BE2C (cell line): ENCODE results near the gene STC2.

Experiments
- DNase-seq: peaks from one replicate; pipeline ENCODE4 v3.0.0-alpha.2; 2020
- H3K27me3 ChIP-seq: fragments of 250-450 bp; sonication (Bioruptor Pico); 2 replicates; pipeline ENCODE4 v1.5.1; 2020; ENCODE audit warnings: mild to moderate bottlenecking
- H3K36me3 ChIP-seq: fragments of 250-450 bp; sonication (Bioruptor Pico); 2 replicates; pipeline ENCODE4 v1.5.1; 2020; ENCODE audit warnings: mild to moderate bottlenecking
- H3K4me1 ChIP-seq: fragments of 250-450 bp; sonication (Bioruptor Pico); 2 replicates; pipeline ENCODE4 v1.5.1; 2020
- H3K4me3 ChIP-seq: 2 replicates; pipeline ENCODE4 v1.5.1; 2011; ENCODE audit warnings: low read depth, low read length
- H3K9me3 ChIP-seq: fragments of 250-450 bp; sonication (Bioruptor Pico); 2 replicates; pipeline ENCODE4 v1.5.1; 2020
- TF ChIP-seq, protein P1 (sequence below): IDR thresholded peaks from 2 replicates; pipeline ENCODE4 v1.5.1; 2012; ENCODE audit warnings: mild to moderate bottlenecking, low read depth, low read length

Gene STC2

GRCh38 chr5:173294673-173295320, 33.4 kb downstream of the STC2 start:
- H3K4me1 ChIP-seq, result peaks cover 12% of the 10 kb centered on the region
- H3K27me3 ChIP-seq, result peaks cover 5% of the 10 kb centered on the region; the same call in 1 of the 2 replicates
- TF ChIP-seq, protein P1, sequence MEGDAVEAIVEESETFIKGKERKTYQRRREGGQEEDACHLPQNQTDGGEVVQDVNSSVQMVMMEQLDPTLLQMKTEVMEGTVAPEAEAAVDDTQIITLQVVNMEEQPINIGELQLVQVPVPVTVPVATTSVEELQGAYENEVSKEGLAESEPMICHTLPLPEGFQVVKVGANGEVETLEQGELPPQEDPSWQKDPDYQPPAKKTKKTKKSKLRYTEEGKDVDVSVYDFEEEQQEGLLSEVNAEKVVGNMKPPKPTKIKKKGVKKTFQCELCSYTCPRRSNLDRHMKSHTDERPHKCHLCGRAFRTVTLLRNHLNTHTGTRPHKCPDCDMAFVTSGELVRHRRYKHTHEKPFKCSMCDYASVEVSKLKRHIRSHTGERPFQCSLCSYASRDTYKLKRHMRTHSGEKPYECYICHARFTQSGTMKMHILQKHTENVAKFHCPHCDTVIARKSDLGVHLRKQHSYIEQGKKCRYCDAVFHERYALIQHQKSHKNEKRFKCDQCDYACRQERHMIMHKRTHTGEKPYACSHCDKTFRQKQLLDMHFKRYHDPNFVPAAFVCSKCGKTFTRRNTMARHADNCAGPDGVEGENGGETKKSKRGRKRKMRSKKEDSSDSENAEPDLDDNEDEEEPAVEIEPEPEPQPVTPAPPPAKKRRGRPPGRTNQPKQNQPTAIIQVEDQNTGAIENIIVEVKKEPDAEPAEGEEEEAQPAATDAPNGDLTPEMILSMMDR, result no peak
- DNase-seq, result no peak
- H3K9me3 ChIP-seq, result no peaks in the 10 kb centered on the region
- H3K4me3 ChIP-seq, result peak overlapping the region; percentile 53
- no peaks in the 10 kb centered on the region for H3K36me3 ChIP-seq

GRCh38 chr5:173293817-173294672, 34.2 kb downstream of the STC2 start:
- H3K36me3 ChIP-seq, result no peaks in the 10 kb centered on the region
- peaks cover 12% of the 10 kb centered on the region for H3K4me1 ChIP-seq
- H3K9me3 ChIP-seq, result no peaks in the 10 kb centered on the region
- TF ChIP-seq, protein P1, result peak; percentile 93
- DNase-seq, result peak; percentile 80
- peak overlapping the region; percentile 53 for H3K4me3 ChIP-seq
- H3K27me3 ChIP-seq, result peaks cover 5% of the 10 kb centered on the region; the same call in 1 of the 2 replicates

DNA sequence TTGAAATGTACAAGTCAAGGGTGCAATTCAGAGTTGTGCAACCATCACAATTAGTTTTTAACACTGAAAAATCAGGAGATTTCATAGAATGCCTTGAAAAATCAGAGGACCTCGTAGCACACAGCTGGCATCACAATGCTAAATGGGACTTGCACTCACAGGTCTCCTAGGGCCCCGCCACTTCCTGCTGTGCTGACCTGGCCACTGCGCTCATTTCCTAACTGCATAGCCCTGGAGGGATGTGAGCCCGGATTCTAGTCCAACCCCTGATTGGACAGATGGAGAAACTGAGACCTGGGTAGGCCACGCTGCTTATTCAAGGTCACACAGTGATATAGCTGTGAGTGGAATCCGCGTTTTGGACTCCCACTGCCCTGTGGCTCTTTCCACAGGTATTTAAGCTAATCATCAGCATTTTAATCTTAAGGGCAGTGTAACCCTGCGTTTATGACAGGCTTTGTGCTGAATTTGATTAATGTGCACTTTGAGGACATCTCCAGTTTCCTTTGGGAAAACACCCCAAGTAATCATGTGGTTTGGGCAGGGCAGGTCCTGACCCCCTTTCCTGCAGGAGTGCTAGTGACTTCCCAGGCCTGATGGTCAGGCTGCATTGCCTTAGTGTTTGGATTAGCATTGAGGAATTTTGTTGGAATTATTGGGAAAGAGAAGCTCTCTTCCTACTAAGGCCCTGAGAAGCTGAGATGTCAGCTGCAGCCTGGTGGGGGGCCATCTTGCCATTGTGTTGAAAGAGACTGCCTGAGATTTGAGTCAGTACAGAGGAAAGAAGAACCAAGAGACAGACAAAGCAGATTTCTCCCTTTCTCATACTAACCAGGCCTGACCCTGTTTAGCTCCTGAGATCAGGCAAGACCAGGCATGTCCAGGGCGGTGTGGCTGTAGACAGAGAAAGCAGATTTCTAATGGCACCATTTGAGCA, 36.2 kb downstream of the STC2 start:
- peaks cover 12% of the 10 kb centered on the region for H3K4me1 ChIP-seq
- TF ChIP-seq, protein P1, result no peak
- DNase-seq, result no peak
- no peaks in the 10 kb centered on the region for H3K9me3 ChIP-seq
- no peak overlapping the region for H3K4me3 ChIP-seq
- peaks cover 8% of the 10 kb centered on the region for H3K27me3 ChIP-seq
- H3K36me3 ChIP-seq, result no peaks in the 10 kb centered on the region

DNA sequence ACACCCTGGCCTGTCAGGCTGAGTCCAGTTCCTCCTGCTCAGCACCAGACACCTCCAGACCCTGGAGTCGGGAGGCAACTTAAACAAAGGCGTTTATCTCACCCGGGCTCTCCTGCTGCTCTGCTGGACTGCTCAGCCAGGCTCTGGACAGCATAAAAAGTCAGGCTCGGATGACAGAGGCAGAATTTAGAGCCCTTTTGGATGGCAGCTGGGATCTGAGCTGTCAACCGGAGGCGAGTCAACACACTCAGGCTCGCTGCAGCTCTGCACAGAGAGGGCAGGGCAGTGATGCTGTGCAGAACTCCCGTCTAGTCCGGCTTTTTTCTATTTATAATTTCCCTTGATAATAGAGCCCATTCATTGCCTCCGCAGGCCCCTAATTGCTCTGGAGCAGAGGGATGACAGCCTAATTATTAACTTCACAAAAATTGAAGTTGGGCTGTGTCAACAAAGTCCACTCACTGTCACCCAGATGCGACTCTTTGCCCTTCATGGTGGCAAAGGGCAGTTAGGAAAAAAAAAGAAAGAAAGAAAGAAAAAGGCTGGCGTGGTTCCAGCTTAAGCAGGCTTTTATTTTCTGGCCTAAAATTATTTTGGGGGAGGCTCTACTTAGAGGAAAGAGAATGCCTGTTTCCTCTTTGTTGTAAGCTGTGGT, 37.6 kb downstream of the STC2 start:
- peak; percentile 55 for DNase-seq
- TF ChIP-seq, protein P1, result no peak
- Histone ChIP-seq H3K36me3 (no peaks in the 10 kb centered on the region), H3K9me3 (no peaks in the 10 kb centered on the region), H3K4me3 (no peak overlapping the region), H3K27me3 (peaks cover 17% of the 10 kb centered on the region), H3K4me1 (peaks cover 12% of the 10 kb centered on the region)

DNA sequence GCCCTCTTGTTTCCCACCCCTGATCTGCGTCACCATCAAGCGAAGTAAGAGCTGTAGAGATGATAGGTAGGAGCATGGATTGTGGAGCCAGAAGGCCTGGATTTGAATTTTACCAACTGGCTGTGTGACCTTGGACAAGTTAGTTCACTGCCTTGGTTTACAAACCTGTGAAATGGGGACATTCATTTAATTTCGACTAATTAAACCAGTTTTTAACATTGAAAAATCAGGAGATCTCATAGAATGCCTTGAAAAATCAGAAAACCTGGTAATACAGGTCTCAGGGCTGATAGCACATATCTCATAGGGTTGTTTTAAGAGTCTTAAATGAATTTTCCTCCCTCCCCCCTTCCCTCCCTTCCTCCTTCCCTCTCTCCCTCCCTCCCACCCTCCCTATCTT, 38.8 kb downstream of the STC2 start:
- H3K27me3 ChIP-seq, result peaks cover 17% of the 10 kb centered on the region
- no peaks in the 10 kb centered on the region for H3K9me3 ChIP-seq
- H3K36me3 ChIP-seq, result no peaks in the 10 kb centered on the region
- H3K4me3 ChIP-seq, result no peak overlapping the region
- H3K4me1 ChIP-seq, result peaks cover 6% of the 10 kb centered on the region
- TF ChIP-seq, protein P1, result no peak
- no peak for DNase-seq
